ENCODE results near the gene CAPZB. TPM values are rescaled to one million over a fixed set of nuclear protein-coding genes. Genes with fewer than 3 reads are reported as not detected.

CAPZB gene
- total RNA-seq, 1 donor from 2014 or later: 403 TPM

DNA sequence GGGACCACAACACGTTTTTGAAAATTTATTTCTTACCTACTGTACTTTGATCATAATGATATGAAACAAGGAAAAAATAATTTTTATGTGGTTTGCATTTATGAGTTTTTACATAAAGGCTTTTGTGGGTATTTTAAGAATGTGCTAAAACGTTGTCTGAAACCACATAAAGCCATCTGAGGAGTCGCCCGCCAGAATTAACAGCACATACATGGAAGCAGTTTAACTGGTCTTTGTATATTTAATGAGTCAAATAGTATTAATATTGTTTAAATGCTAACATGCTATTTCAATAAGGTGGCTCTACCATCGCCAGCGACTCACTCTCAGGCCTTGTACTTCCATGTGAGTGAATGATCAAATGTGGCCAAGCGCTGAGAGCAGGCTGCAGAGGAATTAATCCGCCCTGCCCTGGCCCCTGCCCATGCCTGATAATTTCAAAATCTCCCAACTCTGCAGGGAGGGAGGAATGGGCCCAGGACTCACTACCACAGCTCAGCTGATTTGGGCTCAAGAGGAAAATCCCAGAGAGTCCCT lies 123.7 kb downstream of the CAPZB start:
- Mint-ChIP-seq H3K27ac (ENCODE audit: unreplicated experiment) (no peak overlapping the region), H3K36me3 (ENCODE audit: unreplicated experiment) (peaks cover 14% of the 10 kb centered on the region), H3K9me3 (ENCODE audit: unreplicated experiment) (no peaks in the 10 kb centered on the region), H3K4me1 (ENCODE audit: unreplicated experiment) (peaks cover 20% of the 10 kb centered on the region), H3K4me3 (ENCODE audit: unreplicated experiment) (no peak overlapping the region), H3K27me3 (ENCODE audit: unreplicated experiment) (no peaks in the 10 kb centered on the region)
- DNase-seq (ENCODE audit: extremely low spot score, unreplicated experiment): no peak
- TF ChIP-seq, protein P1, sequence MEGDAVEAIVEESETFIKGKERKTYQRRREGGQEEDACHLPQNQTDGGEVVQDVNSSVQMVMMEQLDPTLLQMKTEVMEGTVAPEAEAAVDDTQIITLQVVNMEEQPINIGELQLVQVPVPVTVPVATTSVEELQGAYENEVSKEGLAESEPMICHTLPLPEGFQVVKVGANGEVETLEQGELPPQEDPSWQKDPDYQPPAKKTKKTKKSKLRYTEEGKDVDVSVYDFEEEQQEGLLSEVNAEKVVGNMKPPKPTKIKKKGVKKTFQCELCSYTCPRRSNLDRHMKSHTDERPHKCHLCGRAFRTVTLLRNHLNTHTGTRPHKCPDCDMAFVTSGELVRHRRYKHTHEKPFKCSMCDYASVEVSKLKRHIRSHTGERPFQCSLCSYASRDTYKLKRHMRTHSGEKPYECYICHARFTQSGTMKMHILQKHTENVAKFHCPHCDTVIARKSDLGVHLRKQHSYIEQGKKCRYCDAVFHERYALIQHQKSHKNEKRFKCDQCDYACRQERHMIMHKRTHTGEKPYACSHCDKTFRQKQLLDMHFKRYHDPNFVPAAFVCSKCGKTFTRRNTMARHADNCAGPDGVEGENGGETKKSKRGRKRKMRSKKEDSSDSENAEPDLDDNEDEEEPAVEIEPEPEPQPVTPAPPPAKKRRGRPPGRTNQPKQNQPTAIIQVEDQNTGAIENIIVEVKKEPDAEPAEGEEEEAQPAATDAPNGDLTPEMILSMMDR (IDR thresholded peaks at IDR 0.05): no peak

DNA sequence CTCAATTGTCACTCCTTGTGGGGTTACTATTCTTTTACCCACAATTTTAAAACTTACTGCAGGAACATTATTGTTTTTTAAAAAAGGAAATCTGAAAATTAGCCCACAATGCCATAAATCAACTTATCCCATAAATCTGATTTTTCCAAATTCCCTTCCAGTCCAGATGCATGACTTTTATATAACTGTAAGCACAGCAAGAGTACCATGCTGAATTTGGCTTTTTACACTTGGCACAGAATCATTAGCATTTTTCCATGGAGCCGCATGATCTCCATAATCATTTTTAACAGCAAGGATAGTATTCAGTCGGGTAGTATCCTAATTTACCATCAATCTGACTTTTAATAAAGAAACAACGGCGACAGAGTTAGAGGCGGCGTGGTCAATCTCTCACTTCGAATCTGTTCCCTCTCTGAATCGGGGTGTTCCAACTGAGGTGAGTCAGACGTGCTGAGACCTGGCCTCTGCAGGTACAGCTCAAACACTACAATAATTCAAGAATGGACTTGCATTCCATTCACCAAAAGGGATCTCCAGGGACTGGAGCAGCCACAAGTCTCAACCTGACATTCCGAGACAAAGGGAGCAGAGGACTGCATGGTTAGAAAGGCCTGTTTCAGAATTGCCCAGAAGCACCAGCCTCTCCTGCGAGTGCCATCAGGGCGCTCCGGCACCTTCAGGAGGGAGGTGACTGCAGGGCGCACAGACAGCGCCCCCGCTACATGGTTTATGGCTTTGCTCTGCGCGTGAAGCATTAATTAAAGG lies 124.3 kb downstream of the CAPZB start:
- Mint-ChIP-seq H3K27ac (ENCODE audit: unreplicated experiment) (no peak overlapping the region), H3K27me3 (ENCODE audit: unreplicated experiment) (no peaks in the 10 kb centered on the region), H3K4me3 (ENCODE audit: unreplicated experiment) (no peak overlapping the region), H3K4me1 (ENCODE audit: unreplicated experiment) (peaks cover 25% of the 10 kb centered on the region), H3K36me3 (ENCODE audit: unreplicated experiment) (peaks cover 19% of the 10 kb centered on the region), H3K9me3 (ENCODE audit: unreplicated experiment) (no peaks in the 10 kb centered on the region)
- DNase-seq (ENCODE audit: extremely low spot score, unreplicated experiment): no peak
- TF ChIP-seq, protein P1 (IDR thresholded peaks at IDR 0.05): no peak

DNA sequence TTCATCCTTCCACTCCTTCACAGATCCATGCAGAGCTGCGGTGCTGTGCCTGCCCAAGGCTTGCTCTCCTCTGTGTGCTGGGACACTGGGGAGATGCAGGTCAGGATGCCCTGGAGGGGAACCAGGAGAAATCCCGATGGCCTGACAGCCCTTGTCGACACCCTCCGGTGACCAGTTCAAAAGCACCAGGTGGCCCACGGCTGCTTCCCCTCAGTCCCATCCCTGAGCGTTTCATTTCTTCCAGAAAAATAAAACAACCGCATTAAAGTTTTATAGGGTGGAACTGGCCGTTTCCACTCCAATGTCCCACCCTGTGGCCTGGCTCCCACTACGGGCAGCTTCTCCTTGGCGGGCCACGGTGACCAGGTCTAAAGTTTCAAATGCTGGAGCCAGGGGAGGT lies 124.9 kb downstream of the CAPZB start:
- no peak overlapping the region for H3K4me3 Mint-ChIP-seq (ENCODE audit: unreplicated experiment)
- H3K4me1 Mint-ChIP-seq (ENCODE audit: unreplicated experiment): peaks cover 26% of the 10 kb centered on the region
- H3K9me3 Mint-ChIP-seq (ENCODE audit: unreplicated experiment): no peaks in the 10 kb centered on the region
- no peaks in the 10 kb centered on the region for H3K27me3 Mint-ChIP-seq (ENCODE audit: unreplicated experiment)
- H3K27ac Mint-ChIP-seq (ENCODE audit: unreplicated experiment): no peak overlapping the region
- peaks cover 25% of the 10 kb centered on the region for H3K36me3 Mint-ChIP-seq (ENCODE audit: unreplicated experiment)
- DNase-seq (ENCODE audit: extremely low spot score, unreplicated experiment): no peak
- TF ChIP-seq, protein P1 (IDR thresholded peaks at IDR 0.05): no peak

DNA sequence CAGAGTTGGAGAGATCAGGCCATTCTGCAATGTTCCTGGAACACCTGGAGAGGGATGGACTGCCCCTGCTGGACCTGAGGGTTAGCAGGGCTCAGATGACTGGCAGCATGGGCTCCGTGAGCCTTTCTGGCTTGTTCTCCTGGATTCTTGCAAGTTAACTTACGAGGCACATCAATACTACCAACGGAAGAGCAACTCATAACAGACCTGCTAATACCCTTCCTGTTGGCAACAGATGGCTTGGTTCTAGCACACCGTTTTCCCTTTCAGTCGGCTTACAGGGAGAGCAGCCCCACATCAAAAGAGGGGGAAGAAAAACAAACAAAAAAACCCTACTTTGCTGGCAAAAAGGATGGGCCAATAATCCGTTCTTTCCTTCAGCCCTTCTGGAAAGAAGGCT lies 125.3 kb downstream of the CAPZB start:
- Mint-ChIP-seq H3K27ac (ENCODE audit: unreplicated experiment) (peak overlapping the region; percentile 7), H3K36me3 (ENCODE audit: unreplicated experiment) (peaks cover 23% of the 10 kb centered on the region), H3K4me3 (ENCODE audit: unreplicated experiment) (no peak overlapping the region), H3K4me1 (ENCODE audit: unreplicated experiment) (peaks cover 28% of the 10 kb centered on the region), H3K27me3 (ENCODE audit: unreplicated experiment) (no peaks in the 10 kb centered on the region), H3K9me3 (ENCODE audit: unreplicated experiment) (no peaks in the 10 kb centered on the region)
- TF ChIP-seq, protein P1 (IDR thresholded peaks at IDR 0.05): no peak
- DNase-seq (ENCODE audit: extremely low spot score, unreplicated experiment): no peak

DNA sequence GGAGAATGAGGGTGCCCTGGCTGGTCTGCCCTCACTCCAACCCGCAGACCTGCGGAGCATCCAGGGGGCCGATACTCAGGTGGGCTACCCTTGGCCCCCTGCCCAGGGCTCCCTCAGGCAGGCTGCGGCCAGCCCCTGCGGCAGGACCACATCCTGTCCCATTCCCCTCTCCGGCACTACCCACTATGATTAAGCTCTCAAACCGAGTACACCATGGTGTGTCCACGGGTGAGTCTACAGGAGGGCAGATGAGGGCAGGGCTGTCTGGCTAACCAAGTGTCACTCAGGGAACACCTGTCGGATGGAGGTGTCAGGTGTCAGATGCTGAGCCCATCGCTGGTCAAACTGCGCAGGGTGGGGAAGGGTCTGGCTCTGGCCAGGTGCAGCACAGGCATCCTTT lies 126.0 kb downstream of the CAPZB start:
- H3K4me3 Mint-ChIP-seq (ENCODE audit: unreplicated experiment): no peak overlapping the region
- DNase-seq (ENCODE audit: extremely low spot score, unreplicated experiment): no peak
- TF ChIP-seq, protein P1 (IDR thresholded peaks at IDR 0.05): no peak

More for the DNA sequence above, 126.0 kb downstream of the CAPZB start:
- H3K27ac Mint-ChIP-seq (ENCODE audit: unreplicated experiment): no peak overlapping the region
- peaks cover 28% of the 10 kb centered on the region for H3K36me3 Mint-ChIP-seq (ENCODE audit: unreplicated experiment)
- no peaks in the 10 kb centered on the region for H3K27me3 Mint-ChIP-seq (ENCODE audit: unreplicated experiment)
- peaks cover 35% of the 10 kb centered on the region for H3K4me1 Mint-ChIP-seq (ENCODE audit: unreplicated experiment)
- H3K9me3 Mint-ChIP-seq (ENCODE audit: unreplicated experiment): no peaks in the 10 kb centered on the region

Data from osteocyte (in vitro differentiated cells).